Fibroblast of skin of right quadriceps (primary cell): ENCODE data around the gene WFDC5.
A peak's percentile ranks its signal among the peaks of the same experiment; 100 is the strongest.

ENCODE experiments used
- DNase-seq: peaks from one replicate; pipeline ENCODE4 v3.0.0-alpha.2; 2013

The WFDC5 gene

GRCh38 chr20:45113865-45114264, 1.1 kb downstream of the WFDC5 start:
- DNase-seq, result no peak

GRCh38 chr20:45112754-45113153, 2.2 kb downstream of the WFDC5 start:
- no peak for DNase-seq

- DNase-seq, result no peak
Measured at GRCh38 chr20:45111799-45112471, 3.0 kb downstream of the WFDC5 start.

GRCh38 chr20:45111285-45111684, 3.7 kb downstream of the WFDC5 start:
- no peak for DNase-seq

GRCh38 chr20:45110301-45110700, 4.7 kb downstream of the WFDC5 start:
- DNase-seq, result no peak

GRCh38 chr20:45109634-45110033, 5.3 kb downstream of the WFDC5 start:
- no peak for DNase-seq

- no peak for DNase-seq
Measured at GRCh38 chr20:45105317-45105716, 9.7 kb downstream of the WFDC5 start.

GRCh38 chr20:45104786-45105185, 10.2 kb downstream of the WFDC5 start:
- DNase-seq, result peak; percentile 61

GRCh38 chr20:45103072-45103471, 11.9 kb downstream of the WFDC5 start:
- no peak for DNase-seq

GRCh38 chr20:45101333-45101850, 13.6 kb downstream of the WFDC5 start:
- DNase-seq, result no peak

- DNase-seq, result peak; percentile 10
Measured at GRCh38 chr20:45100563-45101245, 14.3 kb downstream of the WFDC5 start, which contains the start of gene KCNS1. Gene KCNS1, minus strand, starts transcription at chr20:45101127. Its CDS starts 1,891 bp downstream, at chr20:45099236.

- peak; percentile 37 for DNase-seq
Measured at GRCh38 chr20:45098103-45098773, 16.7 kb downstream of the WFDC5 start.

GRCh38 chr20:45097485-45098102, 17.4 kb downstream of the WFDC5 start:
- DNase-seq, result peak; percentile 39

- DNase-seq, result no peak
Measured at GRCh38 chr20:45096781-45097180, 18.2 kb downstream of the WFDC5 start.

- peak; percentile 60 for DNase-seq
Measured at GRCh38 chr20:45095805-45096238, 19.2 kb downstream of the WFDC5 start.

GRCh38 chr20:45094864-45095574, 20.0 kb downstream of the WFDC5 start:
- DNase-seq, result no peak

- DNase-seq, result no peak
Measured at GRCh38 chr20:45094201-45094600, 20.8 kb downstream of the WFDC5 start.

GRCh38 chr20:45092898-45093297, 22.1 kb downstream of the WFDC5 start:
- DNase-seq, result no peak

- DNase-seq, result no peak
Measured at GRCh38 chr20:45091366-45091765, 23.6 kb downstream of the WFDC5 start.

GRCh38 chr20:45090481-45090880, 24.5 kb downstream of the WFDC5 start:
- peak; percentile 55 for DNase-seq

GRCh38 chr20:45088247-45088646, 26.7 kb downstream of the WFDC5 start:
- DNase-seq, result peak; percentile 95

- no peak for DNase-seq
Measured at GRCh38 chr20:45087814-45088213, 27.2 kb downstream of the WFDC5 start.
